ENCODE data around the gene BTBD7.

- TF ChIP-seq CTCF (IDR thresholded peaks at IDR 0.05) (no peak), POLR2A (IDR thresholded peaks at IDR 0.05) (no peak)
Observed at GRCh38 chr14:93337143-93337753, 4.4 kb upstream of the BTBD7 start.
